ENCODE measurements around the gene MTFP1. TPM values are rescaled to one million over a fixed set of nuclear protein-coding genes. Genes with fewer than 3 reads are reported as not detected.
"Not testable (repeated sequence)": the region's sequence is repeated elsewhere in the genome, so short reads cannot be mapped to it uniquely, and the experiment has no call there.

The MTFP1 gene
- 26.5 and 45.3 TPM in 2 replicates for total RNA-seq

GRCh38 chr22:30425616-30426387 lies at the start of gene MTFP1:
Gene MTFP1 (plus strand): TSS chr22:30425768. CDS start chr22:30425880, 112 bp downstream.
- peak; percentile 47 for DNase-seq (ENCODE audit: low read depth)

DNA sequence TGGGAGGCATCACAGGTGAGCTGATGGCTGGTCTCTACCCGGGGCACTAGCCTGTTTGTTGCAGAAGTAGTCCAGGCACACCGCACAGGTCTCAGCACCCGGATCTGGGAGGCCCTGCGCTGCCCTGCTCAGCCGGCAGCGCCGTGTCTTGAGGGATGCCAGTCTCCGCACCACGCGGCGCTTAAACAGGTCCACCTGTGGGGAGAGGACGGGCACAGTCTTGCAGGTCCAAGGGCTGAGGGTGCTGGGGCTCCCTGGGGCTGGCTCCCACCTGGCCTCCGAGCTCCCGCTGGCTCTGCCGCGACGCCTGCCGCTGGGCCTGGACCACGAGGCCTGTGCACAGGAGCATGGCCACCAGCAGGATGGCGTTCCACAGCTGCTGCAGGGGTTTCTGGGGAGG lies 45.6 kb upstream of the MTFP1 start:
- DNase-seq (ENCODE audit: low read depth) = no peak

- no peak for DNase-seq (ENCODE audit: low read depth)
Measured at GRCh38 chr22:30381264-30381663, 44.3 kb upstream of the MTFP1 start.

- DNase-seq (ENCODE audit: low read depth) = no peak
Measured at GRCh38 chr22:30382340-30382739, 43.2 kb upstream of the MTFP1 start.

- DNase-seq (ENCODE audit: low read depth) = no peak
Measured at GRCh38 chr22:30383061-30383460, 42.5 kb upstream of the MTFP1 start.

DNA sequence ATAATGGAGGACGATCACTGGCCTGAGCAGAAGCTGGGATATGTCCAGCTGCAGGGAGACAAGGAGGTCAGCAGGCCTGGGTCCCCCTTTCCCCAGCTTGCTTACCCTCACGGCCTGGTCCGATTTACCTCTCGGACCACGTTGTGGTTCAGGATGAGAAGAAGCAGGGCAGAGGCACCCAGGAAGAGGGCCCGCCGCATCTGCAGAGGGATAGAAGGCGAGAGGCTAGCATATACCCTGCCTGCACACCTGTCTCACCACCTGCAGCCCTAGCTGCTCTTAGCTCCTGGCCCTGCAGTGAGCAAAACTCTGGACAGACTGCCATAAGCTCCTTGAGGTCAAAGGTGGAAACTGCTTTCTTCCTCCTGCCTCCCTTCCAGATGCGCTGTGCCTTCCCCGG lies 39.6 kb upstream of the MTFP1 start:
- no peak for DNase-seq (ENCODE audit: low read depth)

DNA sequence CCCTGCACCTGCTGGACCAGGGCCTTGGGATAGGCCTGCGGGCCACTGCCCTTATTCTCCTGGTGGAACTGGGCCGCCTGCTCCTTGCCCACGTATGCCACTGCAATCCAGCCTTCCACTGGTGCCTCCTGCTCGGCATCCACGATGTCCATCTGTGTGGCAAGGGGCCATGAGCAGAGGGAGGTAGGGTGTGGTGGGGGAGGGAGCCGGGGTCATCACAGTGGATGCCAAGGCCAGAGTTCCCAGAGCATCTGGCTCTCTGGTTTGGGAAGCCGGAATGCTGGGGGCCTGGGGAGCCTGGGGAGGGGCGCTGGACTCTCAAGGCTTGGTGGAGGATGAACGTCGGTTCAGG lies 39.0 kb upstream of the MTFP1 start:
- no peak for DNase-seq (ENCODE audit: low read depth)

DNA sequence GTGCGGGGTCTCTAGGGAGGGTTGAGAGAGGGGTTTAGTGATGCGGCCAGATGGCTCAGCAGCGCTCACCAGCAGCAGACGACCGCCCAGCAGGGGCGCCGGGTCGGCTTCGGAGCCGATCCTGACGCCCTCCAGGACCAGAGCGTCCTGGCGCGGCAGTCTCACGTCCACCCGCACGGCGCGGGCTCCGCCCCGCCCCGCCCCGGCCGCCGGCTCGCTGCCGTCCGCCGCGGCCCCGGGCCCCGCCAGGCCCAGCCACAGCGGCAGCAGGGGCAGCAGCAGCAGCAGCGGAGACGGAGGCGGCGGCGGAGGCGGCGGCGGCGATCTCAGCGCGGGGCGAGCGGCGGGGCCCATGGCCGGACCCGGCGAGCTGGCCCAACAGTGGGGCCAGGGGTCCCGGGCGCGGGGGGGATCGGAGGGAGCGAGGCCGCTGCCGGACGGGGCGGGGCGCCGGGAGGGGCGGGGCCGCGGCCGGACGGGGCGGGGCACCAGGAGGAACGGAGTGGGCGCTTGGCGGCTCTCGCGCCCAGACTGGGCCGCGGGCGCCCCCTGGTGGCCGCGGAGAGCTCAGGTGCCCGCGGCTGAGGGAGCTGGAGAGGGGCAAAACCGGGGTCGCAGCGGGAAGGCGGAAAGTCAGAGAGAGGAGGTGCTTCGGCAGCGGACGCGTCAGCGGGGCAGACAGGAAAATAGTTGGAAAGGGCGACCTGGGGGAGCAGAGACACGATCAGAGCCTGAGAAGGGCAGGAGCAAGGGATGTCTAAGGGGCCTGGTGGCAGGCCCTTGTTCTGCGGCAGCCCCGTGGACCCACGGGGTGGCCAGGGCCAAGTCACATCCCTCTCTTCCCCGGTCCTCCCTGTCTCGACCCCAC lies 38.4 kb upstream of the MTFP1 start, which contains the start of gene RNF215:
Gene RNF215, minus strand, starts transcription at position 452 of the 868 bp plus-strand sequence. Its CDS starts 98 bp downstream, at position 354.
- peak; percentile 16 for DNase-seq (ENCODE audit: low read depth)

GRCh38 chr22:30390974-30391691 lies 34.4 kb upstream of the MTFP1 start:
- peak; percentile 74 for DNase-seq (ENCODE audit: low read depth)

DNA sequence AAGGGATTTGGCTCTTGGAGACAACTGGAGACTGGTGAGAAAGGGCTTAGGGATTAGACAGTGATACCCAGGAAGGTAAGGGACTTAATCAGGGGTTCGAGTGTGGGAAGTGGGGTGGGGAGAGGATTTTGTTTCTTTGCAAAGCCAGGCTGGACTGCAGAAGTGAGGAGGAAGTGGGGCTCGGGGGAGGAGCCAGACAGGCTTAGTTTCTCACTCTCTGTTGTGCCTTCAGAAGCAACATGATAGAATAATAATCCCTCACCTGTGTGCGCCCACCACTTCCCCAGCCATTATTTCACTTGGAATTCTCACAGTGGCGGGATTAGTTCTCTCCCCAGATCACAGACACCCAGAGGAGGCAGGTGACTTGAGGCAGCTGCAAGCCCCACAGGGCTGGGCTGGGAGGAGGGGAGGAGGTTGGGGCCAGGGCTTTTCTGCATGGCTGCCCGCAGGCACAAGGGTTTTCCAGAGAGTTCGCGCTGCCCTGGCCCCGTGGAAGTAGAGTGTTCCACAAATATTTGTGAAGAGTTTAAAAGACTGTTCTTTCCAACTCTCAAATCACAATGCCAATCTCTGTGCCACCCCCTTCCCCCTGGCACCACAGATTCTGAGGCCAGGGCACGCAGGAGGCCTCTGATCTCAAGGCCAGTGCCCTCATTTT lies 32.8 kb upstream of the MTFP1 start:
- DNase-seq (ENCODE audit: low read depth) = peak; percentile 49

- DNase-seq (ENCODE audit: low read depth) = no peak
Measured at GRCh38 chr22:30393322-30393680, 32.3 kb upstream of the MTFP1 start.

DNA sequence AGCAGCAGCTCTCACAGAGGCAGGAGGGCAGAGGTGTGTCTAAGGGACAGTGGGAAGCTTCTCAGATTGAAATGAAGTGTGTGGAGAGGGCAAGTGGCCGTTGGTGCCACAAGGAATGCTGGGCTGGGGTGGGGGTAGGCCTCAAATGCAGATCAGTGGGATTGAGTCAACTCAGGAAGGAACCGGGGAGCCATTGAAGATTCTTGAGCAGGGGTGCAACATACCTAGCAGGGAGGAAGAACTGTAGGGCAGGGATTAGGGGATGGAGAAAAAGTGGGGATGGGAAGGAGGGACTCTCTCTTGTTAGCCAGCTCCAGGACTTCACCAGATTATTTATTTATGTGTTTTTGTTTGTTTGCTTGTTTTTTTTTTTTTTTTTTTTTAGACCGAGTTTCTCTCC lies 31.7 kb upstream of the MTFP1 start:
- no peak for DNase-seq (ENCODE audit: low read depth)

- DNase-seq (ENCODE audit: low read depth) = no peak
Measured at GRCh38 chr22:30396871-30397655, 28.5 kb upstream of the MTFP1 start, which contains the start of gene SEC14L2. Gene SEC14L2 (plus strand): TSS chr22:30397018. CDS start chr22:30397117, 99 bp downstream.

DNA sequence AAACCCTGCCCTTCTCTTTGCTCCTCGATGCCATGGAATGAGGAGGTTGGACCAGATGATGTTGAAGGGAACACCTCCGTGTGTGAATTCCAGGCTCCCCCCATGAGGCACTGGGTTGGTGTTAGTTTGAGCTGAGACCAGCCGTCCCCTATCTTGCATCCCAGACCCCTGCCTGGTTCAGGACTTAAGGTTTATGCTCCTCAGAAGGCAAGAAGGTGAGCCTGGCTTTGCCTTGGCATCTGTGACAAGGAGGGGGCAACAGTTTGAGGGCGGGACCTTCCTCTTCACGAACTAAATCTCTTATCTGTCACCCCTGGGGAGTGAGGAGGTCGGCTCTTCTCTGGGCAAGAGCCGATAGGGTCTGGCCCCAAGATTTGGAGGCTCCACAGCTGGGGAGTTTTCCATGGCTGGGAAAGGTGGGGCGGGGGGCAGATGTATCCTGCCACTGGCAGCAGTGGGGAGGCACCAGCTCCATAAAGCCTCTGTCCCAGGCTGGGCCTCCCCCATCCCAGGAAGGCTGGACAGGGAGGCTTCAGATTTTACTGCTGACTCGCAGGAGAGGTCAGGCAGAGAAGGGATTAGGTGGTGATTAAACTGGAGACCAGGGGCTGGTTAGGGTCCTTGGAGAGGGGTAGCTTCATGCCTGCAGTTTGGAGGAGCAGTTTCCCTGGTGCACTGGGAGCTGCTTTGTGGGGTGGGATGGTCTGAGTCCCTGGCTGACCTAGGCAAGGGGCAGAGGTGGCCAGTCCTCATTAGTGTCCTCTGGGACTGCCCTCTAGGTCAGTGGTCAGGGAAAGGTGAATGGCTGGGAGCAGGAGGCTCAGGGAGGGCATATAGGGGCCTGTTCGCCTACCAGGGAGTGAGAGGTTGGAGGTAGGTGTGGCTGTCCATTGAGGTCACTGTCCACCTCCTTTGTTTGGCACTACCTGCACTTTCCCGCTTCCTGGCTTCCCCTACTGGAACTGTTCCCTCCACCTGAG lies 27.6 kb upstream of the MTFP1 start:
- no peak for DNase-seq (ENCODE audit: low read depth)

DNA sequence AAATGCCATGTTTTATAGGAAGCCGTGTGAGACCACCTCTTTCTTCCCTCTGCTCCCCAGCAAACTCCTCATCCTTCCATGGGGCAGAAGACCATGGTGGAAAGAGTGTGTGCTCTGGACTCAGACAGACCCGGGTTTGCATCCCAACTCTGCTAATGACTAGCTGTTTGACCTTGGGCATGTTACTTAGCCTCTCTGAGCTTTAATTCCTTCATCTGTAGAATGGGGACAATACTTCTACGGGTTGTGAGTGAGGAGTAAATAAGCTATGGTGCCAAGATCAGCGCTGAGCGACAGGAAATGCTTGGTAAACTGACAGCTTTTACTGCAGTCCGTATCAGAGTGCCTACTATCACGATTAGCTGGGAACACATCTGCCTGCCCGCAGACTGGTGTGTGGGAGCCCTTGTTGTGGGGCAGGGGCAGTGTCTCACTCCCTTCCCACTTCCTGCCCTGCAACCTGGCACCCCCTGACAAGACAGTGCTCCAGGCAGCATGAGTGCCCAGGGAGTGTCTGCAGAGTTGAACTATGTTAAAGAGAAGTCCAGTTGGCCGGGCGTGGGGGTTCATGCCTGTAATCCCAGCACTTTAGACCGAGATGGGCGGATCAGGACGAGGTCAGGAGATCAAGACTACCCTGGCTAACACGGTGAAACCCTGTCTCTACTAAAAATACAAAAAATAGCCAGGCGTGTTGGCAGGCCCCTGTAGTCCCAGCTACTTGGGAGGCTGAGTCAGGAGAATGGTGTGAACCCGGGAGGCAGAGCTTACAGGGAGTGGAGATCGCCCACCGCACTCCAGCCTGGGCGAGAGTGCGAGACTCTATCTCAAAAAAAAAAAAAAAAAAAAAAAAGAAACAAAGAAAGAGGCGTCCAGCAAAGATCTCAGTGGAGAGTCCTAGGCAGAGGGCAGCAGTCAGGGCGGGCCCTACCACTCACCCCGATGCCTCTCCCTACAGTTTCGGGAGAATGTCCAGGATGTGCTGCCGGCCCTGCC lies 26.6 kb upstream of the MTFP1 start:
- no peak for DNase-seq (ENCODE audit: low read depth)

DNA sequence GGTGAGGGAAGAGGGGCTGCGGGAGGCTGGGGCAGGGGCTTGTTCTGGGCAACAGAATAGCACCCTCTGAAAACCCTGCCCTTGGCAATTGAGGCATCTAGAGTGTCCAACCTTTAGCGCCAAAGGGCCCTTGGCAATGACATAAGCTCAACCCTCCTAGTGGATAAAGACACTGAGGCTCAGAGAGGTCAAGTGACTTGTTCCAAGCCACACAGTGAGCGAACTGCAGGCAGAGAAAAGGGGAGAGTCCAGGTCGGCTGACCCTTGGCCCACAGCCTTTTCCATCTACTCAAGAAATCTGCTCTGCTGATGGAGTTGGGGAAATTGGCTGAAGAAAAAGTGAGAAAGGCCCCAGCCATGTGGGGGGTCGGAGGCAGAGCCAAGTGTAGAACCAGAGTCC lies 25.9 kb upstream of the MTFP1 start:
- no peak for DNase-seq (ENCODE audit: low read depth)

DNA sequence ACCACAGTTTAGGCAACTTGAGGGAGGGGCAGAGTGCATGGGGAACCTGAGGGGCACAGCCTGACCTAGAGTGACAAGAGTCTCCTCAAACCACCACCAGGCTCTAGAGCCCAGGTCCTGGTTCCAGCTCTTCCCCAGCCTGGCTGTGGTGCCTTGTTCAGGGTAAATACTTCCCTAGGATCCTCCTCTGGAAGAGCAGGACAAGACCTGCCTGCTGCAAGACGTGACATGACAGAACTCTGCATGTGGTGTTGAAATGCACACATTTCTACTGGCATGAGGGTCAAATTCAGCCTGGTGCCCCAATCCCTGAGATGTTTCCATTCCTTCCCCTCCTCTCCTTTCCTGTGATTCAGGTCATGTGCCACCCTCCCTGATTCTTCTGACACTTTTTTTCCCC lies 25.4 kb upstream of the MTFP1 start:
- no peak for DNase-seq (ENCODE audit: low read depth)

DNA sequence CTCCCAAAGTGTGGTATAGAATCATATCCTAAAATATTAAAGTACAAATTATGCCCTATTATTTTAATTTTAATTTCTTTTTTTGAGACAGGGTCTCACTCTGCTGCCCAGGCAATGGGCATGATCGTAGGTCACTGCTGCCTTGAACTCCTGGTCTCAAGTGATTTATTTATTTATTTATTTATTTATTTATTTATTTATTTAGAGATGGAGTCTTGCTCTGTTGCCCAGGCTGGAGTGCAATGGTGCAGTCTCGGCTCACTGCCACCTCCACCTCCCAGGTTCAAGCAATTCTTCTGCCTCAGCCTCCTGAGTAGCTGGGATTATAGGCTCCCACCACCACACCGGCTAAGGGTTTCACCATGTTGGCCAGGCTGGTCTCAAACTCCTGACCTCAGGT lies 24.5 kb upstream of the MTFP1 start:
- not testable (repeated sequence) for DNase-seq (ENCODE audit: low read depth)

All from renal cortical epithelial cell (primary cell).